Esophagus squamous epithelium (tissue), 5 donors: Measurements from ENCODE around the gene CD79B. TPM values are rescaled to one million over a fixed set of nuclear protein-coding genes. Genes with fewer than 3 reads are reported as not detected.

ENCODE experiments used
- DNase-seq: peaks from one replicate; lab custom pipeline; 2025; lab: John Stamatoyannopoulos, UW
- H3K27ac ChIP-seq, 4 donors: fragments of 200-600 bp; sonication (generic); one replicate each; pipeline ENCODE4 v1.5.1; 2016 to 2019; ENCODE audit warnings: mild to moderate bottlenecking in 1 of 4
- H3K27me3 ChIP-seq, 4 donors: fragments of 200-600 bp; sonication (generic); 1 replicate in 3 of 4; 2 replicates in 1 of 4; pipeline versions ENCODE4 v1.5.1 to v1.6.0; 2017 to 2021; ENCODE audit warnings: antibody characterized with exemption in 1 of 4
- H3K36me3 ChIP-seq, 3 donors: fragments of 200-600 bp; sonication (generic); one replicate each; pipeline ENCODE4 v1.5.1; 2016 to 2019
- H3K4me1 ChIP-seq, 3 donors: fragments of 200-600 bp; sonication (generic); one replicate each; pipeline ENCODE4 v1.5.1; 2017 to 2019
- H3K4me3 ChIP-seq, 4 donors: fragments of 200-600 bp; sonication (generic); 1 replicate in 3 of 4; 2 replicates in 1 of 4; pipeline ENCODE4 v1.5.1; 2016 to 2019; ENCODE audit warnings: mild to moderate bottlenecking in 2 of 4, moderate library complexity in 1 of 4
- H3K9me3 ChIP-seq, 3 donors: fragments of 200-600 bp; sonication (generic); one replicate each; pipeline ENCODE4 v1.5.1; 2016 to 2019
- POLR2A ChIP-seq, 4 donors: fragments of 450-650 bp; IDR thresholded peaks; one replicate each; pipeline ENCODE4 v1.6.1; 2017; ENCODE audit warnings: antibody characterized with exemption in 4 of 4, mild to moderate bottlenecking in 4 of 4, moderate library complexity in 3 of 4
- WGBS, 2 donors: methylation state at CpG; one replicate each; pipeline ENCODE4 v1.1.5; 2018; 5-methylcytosine and 5-hydroxymethylcytosine counted together
- intact Hi-C: fragments of 100-400 bp; cut with DNase I; formaldehyde crosslinking; loops from one replicate; pipeline ENCODE4 v1.15.0; 2022
- total RNA-seq, 4 donors: library from RNA; depleted of rRNA; stranded (reverse); fragments of >200 nt; gene quantifications; one replicate each; pipeline ENCODE4 v1.1.0, GENCODE V29; 2016
- TF ChIP-seq, protein P1 (sequence below), 6 experiments: fragments of 450-650 bp in 4 of 6; fragments of 200-600 bp in 2 of 6; sonication (generic) in 2 of 6; IDR thresholded peaks; one replicate each; pipeline ENCODE4 v1.5.1; 2016 to 2019; ENCODE audit warnings: antibody characterized with exemption in 6 of 6, mild to moderate bottlenecking in 4 of 6, moderate library complexity in 4 of 6
- donor health status: DM: yes; HTN: yes; CAD: no.

Gene CD79B
- total RNA-seq, 4 donors from 2014 or later: 1.1 to 2.0 (median 1.3) TPM; not detected in 1

DNA sequence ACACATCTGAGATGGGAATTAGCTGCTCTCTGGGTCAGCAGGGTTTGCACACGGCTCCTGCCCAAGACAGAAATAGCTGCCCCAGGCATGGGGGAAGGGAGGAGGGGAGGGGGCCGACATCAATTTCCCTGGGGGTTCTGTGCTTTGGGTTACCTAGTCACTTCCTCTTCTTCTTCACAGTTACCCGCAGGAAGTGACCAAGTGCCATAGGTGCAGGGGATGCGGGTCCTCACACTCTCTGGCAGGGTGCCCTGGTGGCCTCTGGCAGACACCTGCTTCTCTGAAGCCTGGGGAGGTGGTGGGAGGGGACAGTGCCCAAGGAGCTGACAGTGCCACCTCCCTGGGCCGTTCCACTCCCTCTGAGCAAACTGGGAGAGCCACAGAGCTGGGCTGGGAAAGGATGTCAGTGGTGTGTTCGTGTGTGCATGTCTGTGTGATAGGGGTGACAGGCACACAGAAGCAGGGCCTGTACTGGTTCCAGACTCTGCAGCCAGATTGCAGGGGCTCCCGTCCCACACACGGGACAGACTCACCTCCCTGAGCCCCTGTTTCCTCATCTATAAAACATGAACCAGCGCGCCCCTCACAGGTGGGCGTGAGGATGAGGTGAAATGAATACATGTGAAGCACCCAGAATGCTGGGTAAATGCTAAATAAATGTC is 22.4 kb upstream of the CD79B start:
- Histone ChIP-seq H3K36me3 (no peaks in the 10 kb centered on the region), H3K4me1 (no peaks in the 10 kb centered on the region), H3K27me3 (peaks cover 0 to 20% (median 0%) of the 10 kb centered on the region in 4 donors), H3K4me3 (no peak overlapping the region), H3K27ac (no peak overlapping the region), H3K9me3 (no peaks in the 10 kb centered on the region)
- intact Hi-C loops: no loop called here
- WGBS, 2 donors: 53 to 60% methylated on average over 5 to 6 of the region's 11 CpGs
- TF ChIP-seq, protein P1, sequence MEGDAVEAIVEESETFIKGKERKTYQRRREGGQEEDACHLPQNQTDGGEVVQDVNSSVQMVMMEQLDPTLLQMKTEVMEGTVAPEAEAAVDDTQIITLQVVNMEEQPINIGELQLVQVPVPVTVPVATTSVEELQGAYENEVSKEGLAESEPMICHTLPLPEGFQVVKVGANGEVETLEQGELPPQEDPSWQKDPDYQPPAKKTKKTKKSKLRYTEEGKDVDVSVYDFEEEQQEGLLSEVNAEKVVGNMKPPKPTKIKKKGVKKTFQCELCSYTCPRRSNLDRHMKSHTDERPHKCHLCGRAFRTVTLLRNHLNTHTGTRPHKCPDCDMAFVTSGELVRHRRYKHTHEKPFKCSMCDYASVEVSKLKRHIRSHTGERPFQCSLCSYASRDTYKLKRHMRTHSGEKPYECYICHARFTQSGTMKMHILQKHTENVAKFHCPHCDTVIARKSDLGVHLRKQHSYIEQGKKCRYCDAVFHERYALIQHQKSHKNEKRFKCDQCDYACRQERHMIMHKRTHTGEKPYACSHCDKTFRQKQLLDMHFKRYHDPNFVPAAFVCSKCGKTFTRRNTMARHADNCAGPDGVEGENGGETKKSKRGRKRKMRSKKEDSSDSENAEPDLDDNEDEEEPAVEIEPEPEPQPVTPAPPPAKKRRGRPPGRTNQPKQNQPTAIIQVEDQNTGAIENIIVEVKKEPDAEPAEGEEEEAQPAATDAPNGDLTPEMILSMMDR (IDR thresholded peaks at IDR 0.05): no peak
- TF ChIP-seq POLR2A (IDR thresholded peaks at IDR 0.05): no peak
- DNase-seq: no peak

DNA sequence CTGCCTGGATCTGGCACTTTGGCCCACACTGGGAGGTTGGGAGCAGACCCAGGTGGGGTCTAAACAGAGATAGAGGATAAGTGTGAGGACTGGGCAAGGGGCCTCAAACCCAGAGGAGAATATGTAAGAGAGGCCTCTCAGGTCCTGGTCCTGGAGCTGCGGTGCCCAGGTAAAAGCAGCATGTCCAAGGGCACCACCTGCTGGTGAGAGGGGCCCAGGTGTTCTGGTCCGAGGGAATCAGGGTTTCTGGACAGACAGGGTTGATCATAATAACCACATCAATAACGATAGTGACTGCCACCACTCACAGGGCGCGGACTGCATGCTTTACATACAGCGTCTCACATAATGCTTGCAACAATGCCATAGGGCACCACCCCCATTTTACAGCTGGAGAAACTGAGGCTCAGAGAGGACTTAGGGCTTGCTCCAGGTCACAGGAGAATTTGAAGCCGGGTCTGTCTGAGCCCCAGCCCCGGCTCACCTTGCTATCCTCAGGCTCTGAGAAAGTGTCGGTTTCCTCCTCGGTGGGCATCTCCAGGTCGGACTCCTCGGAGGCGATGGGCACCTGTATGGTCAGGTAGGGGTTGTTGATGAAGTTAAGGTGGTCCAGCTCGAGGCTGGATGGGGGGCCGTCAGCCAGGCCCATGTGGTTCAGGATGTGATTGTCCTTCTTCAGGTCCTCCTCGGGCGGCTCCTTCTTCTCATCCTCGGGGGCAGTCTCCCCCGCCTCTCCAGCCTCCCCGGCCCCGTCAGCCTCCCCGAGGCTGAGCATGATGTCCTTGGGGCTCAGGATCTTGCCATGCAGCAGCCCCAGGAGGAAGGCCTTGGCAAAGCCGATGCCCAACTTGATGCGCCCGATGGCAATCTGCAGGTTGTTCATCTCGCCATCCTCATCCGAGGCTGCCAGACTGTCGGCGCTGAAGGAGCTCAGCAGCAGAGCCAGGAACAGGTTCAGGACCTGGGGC is 19.1 kb upstream of the CD79B start:
- WGBS, 2 donors: 80 to 84% methylated on average over 10 of the region's 29 CpGs
- Histone ChIP-seq H3K4me3 (no peak overlapping the region), H3K4me1 (peaks cover 0 to 8% (median 0%) of the 10 kb centered on the region in 3 donors), H3K9me3 (no peaks in the 10 kb centered on the region), H3K27ac (no peak overlapping the region), H3K27me3 (peaks cover 0 to 37% (median 0%) of the 10 kb centered on the region in 4 donors), H3K36me3 (no peaks in the 10 kb centered on the region)
- intact Hi-C loops: no loop called here
- TF ChIP-seq, protein P1 (IDR thresholded peaks at IDR 0.05): peak; percentile 21 to 61 (median 42)
- TF ChIP-seq POLR2A (IDR thresholded peaks at IDR 0.05): no peak
- no peak for DNase-seq

DNA sequence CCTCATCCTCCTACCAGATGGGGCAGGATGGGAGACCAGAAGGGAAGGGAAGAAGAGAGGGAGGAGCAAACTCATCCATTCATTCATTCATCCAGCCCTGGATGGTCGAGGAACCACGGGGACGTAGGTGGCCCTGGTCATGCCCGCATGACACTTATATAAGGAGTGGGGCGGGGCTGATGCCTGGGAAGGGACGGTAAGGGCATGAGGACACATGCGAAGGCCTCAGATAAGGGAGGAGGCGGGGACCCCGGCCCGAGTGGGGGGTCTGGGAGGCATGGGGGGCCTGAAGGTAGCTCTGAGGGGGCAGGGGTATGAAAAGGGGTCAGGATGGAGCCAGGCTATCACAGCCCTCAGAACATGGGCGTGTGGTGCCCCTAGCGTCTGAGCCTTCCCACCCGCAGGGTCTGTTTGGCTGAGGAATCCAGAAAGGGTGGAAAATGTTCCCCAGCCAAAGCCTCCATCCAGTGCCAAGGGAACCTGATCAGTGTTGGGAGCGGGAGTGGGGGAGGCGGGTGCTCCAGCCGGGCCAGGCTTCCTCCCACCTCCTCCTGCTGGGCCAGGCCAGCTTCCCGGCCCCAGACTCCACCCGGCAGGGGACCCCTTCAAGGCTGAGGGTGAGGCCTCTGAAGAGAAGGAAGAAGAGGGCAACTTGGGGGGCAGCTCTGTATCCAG is 17.6 kb upstream of the CD79B start:
- TF ChIP-seq, protein P1 (IDR thresholded peaks at IDR 0.05): no peak
- no peak for TF ChIP-seq POLR2A (IDR thresholded peaks at IDR 0.05)
- intact Hi-C loops: no loop called here
- Histone ChIP-seq H3K4me1 (peaks cover 0 to 11% (median 0%) of the 10 kb centered on the region in 3 donors), H3K9me3 (no peaks in the 10 kb centered on the region), H3K27me3 (peaks cover 0 to 37% (median 0%) of the 10 kb centered on the region in 4 donors), H3K27ac (no peak overlapping the region), H3K4me3 (no peak overlapping the region), H3K36me3 (no peaks in the 10 kb centered on the region)
- 58 to 68% methylated on average over 12 to 13 of the region's 18 CpGs for WGBS, 2 donors
- no peak for DNase-seq

DNA sequence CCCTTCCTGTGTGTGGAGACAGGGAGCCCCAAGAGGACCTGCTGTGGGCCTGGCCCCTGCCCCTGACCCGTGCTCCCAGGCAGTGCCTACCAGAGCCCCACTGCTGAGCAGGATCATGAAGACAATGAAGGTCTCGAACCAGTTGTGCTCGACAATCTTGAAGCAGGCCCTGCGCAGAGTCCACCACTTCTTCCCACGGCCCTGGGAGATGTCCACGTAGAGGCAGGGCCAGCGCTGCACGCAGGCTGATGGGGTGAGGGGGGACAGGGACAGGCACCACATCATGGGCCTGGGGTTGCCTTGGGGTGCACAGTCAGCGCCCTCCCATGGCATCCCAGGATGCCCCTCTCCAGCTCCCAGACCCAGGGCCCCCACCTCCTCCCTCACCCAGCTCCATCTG is 16.4 kb upstream of the CD79B start:
- DNase-seq: no peak
- no peaks in the 10 kb centered on the region for H3K9me3 ChIP-seq
- intact Hi-C loops: no loop called here
- no peak overlapping the region for H3K27ac ChIP-seq
- H3K36me3 ChIP-seq: no peaks in the 10 kb centered on the region
- H3K27me3 ChIP-seq: peaks cover 0 to 34% (median 0%) of the 10 kb centered on the region in 4 donors
- peaks cover 0 to 11% (median 0%) of the 10 kb centered on the region in 3 donors for H3K4me1 ChIP-seq
- no peak overlapping the region for H3K4me3 ChIP-seq
- TF ChIP-seq POLR2A (IDR thresholded peaks at IDR 0.05): no peak
- TF ChIP-seq, protein P1 (IDR thresholded peaks at IDR 0.05): no peak
- 80% methylated on average over 1 of the region's 9 CpGs; no CpG with 5 or more reads in 1 of the 2 donors for WGBS, 2 donors
